K562 (cell line): ENCODE measurements around the gene FETUB. TPM values are rescaled to one million over a fixed set of nuclear protein-coding genes. Genes with fewer than 3 reads are reported as not detected.

Source experiments
- DDX20 ChIP-seq: fragments of 450-650 bp; IDR thresholded peaks from 2 replicates; pipeline ENCODE4 v1.6.1; 2016; ENCODE audit warnings: missing genetic modification characterization, low read depth, mild to moderate bottlenecking, missing compliant biosample characterization, moderate library complexity
- ESRRA ChIP-seq: fragments of 450-650 bp; IDR thresholded peaks from 2 replicates; pipeline ENCODE4 v1.6.1; 2014; ENCODE audit warnings: low read depth, mild to moderate bottlenecking, moderate library complexity, borderline replicate concordance
- JUN ChIP-seq, 2 experiments: sonication (generic) in 1 of 2; formaldehyde crosslinking in 1 of 2; IDR thresholded peaks; 2 replicates each; pipeline versions ENCODE4 v1.6.1 to v1.8.0; 2012 to 2022; ENCODE audit warnings: borderline replicate concordance in 2 of 2, mild to moderate bottlenecking in 2 of 2, improper control_type of control experiment in 1 of 2, low read depth in 1 of 2, low read length in 1 of 2, missing genetic modification reagents in 1 of 2
- L3MBTL2 ChIP-seq: fragments of 450-650 bp; IDR thresholded peaks from 2 replicates; pipeline ENCODE4 v1.6.1; 2016; ENCODE audit warnings: mild to moderate bottlenecking, moderate library complexity
- MEF2D ChIP-seq: conservative IDR thresholded peaks from 2 replicates; pipeline ENCODE4 v1.6.1; 2016; ENCODE audit warnings: low read depth, missing genetic modification characterization, missing compliant biosample characterization
- SMAD4 ChIP-seq: fragments of 250-450 bp; sonication (Bioruptor Pico); conservative IDR thresholded peaks from 2 replicates; pipeline ENCODE4 v1.8.0; 2021; ENCODE audit warnings: inconsistent platforms, mild to moderate bottlenecking, moderate library complexity
- ZNF318 ChIP-seq, 2 experiments: fragments of 450-650 bp; IDR thresholded peaks; 2 replicates each; pipeline ENCODE4 v1.6.1; 2016; ENCODE audit warnings: mild to moderate bottlenecking in 2 of 2, borderline replicate concordance in 1 of 2, low read depth in 1 of 2, moderate library complexity in 1 of 2
- polyA plus RNA-seq, 8 experiments: library from polyadenylated mRNA; depleted of rRNA in 4 of 8; stranded (reverse) in 5 of 8; unstranded in 3 of 8; fragments of >200 nt; fragmentation: Nextera tagmentation in 2 of 8; fragmentation: Illumina TruSeq in 1 of 8; extraction: Ambion mirVana in 2 of 8; extraction: Trizol in 1 of 8; gene quantifications; 2 replicates each; pipeline versions ENCODE4 v1.2.1 to v1.2.3, GENCODE V29; 2011 to 2014; ENCODE audit warnings: inconsistent platforms in 1 of 8, missing spikeins in 1 of 8
- total RNA-seq, 7 experiments: library from RNA; depleted of rRNA in 6 of 7; stranded (reverse); fragments of >200 nt in 6 of 7; fragmentation: Illumina TruSeq in 2 of 7; extraction: Trizol in 2 of 7; gene quantifications; 2 replicates each; pipeline versions ENCODE4 v1.2.1 to v1.2.3, GENCODE V29; 2011 to 2021; ENCODE audit warnings: low replicate concordance in 1 of 7
- TF ChIP-seq, protein P1 (sequence below): fragments of 200-800 bp; sonication (Bioruptor generic); IDR thresholded peaks from 2 replicates; pipeline ENCODE4 v1.6.1; 2016; ENCODE audit warnings: missing genetic modification characterization, missing compliant biosample characterization

FETUB gene
- total and polyA plus RNA-seq, 9 of the 15 experiments (the other 6 are each of a cell fraction or from before 2014, with no cell fraction given): not detected

DNA sequence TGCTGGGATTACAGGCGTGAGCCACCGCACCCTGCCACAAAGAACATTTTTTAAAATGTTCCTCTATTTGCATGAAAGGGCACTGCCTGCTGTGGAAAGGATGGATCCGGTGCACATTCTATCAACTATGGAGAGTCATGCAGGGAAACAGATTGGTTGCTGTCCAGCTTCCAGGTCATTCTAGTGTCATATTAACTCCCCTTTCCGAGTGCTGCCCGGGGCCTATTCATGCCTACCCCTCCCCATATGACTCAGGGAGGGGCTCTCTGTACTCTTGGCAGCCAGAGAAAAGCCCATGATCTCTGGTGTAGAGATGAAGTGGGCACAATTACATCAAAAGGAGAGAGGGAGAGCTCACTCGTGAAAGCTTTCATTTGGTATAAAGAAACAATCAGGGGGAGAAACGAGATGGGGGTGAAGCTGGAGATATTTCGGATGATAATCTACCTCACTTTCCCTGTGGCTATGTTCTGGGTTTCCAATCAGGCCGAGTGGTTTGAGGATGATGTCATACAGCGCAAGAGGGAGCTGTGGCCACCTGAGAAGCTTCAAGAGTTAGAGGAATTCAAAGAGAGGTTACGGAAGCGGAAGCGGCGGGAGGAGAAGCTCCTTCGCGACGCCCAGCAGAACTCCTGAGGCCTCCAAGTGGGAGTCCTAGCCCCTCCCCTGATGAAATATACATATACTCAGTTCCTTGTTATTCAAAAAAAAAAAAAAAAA lies 43.5 kb upstream of the FETUB start (continued):
- TF ChIP-seq L3MBTL2 (peak; percentile 86), DDX20 (tag) (peak; percentile 29; the same call in 1 of the 2 replicates), ZNF318 (IDR thresholded peaks at IDR 0.05; ENCODE audit: borderline replicate concordance in 1 of 2, low read depth in 1 of 2) (0 out of 4 replicates have a peak, but pooled peaks of 1 of the 2 experiments have one; percentile 14), MEF2D (0 out of 2 replicates have a peak, but pooled peaks have one; percentile 23), JUN (IDR thresholded peaks at IDR 0.05; ENCODE audit: borderline replicate concordance, low read depth, low read length) (peak; percentile 62; the same call in 1 of the 2 replicates), JUN (CRISPR knock-in tag; IDR thresholded peaks at IDR 0.05; ENCODE audit: borderline replicate concordance) (no peak), SMAD4 (CRISPR knock-in tag) (peak; percentile 63; the same call in 1 of the 2 replicates), ESRRA (0 out of 2 replicates have a peak, but pooled peaks have one; percentile 15)
- TF ChIP-seq, protein P1, sequence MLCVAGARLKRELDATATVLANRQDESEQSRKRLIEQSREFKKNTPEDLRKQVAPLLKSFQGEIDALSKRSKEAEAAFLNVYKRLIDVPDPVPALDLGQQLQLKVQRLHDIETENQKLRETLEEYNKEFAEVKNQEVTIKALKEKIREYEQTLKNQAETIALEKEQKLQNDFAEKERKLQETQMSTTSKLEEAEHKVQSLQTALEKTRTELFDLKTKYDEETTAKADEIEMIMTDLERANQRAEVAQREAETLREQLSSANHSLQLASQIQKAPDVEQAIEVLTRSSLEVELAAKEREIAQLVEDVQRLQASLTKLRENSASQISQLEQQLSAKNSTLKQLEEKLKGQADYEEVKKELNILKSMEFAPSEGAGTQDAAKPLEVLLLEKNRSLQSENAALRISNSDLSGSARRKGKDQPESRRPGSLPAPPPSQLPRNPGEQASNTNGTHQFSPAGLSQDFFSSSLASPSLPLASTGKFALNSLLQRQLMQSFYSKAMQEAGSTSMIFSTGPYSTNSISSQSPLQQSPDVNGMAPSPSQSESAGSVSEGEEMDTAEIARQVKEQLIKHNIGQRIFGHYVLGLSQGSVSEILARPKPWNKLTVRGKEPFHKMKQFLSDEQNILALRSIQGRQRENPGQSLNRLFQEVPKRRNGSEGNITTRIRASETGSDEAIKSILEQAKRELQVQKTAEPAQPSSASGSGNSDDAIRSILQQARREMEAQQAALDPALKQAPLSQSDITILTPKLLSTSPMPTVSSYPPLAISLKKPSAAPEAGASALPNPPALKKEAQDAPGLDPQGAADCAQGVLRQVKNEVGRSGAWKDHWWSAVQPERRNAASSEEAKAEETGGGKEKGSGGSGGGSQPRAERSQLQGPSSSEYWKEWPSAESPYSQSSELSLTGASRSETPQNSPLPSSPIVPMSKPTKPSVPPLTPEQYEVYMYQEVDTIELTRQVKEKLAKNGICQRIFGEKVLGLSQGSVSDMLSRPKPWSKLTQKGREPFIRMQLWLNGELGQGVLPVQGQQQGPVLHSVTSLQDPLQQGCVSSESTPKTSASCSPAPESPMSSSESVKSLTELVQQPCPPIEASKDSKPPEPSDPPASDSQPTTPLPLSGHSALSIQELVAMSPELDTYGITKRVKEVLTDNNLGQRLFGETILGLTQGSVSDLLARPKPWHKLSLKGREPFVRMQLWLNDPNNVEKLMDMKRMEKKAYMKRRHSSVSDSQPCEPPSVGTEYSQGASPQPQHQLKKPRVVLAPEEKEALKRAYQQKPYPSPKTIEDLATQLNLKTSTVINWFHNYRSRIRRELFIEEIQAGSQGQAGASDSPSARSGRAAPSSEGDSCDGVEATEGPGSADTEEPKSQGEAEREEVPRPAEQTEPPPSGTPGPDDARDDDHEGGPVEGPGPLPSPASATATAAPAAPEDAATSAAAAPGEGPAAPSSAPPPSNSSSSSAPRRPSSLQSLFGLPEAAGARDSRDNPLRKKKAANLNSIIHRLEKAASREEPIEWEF: no peak
